Prostate gland (tissue), 2 donors: Measurements from ENCODE around the gene SPRED3.

Experiments used
- CTCF ChIP-seq, 4 experiments: fragments of 200-600 bp in 2 of 4; fragments of 450-650 bp in 2 of 4; sonication (generic) in 2 of 4; IDR thresholded peaks; 1 replicate in 3 of 4; 2 replicates in 1 of 4; pipeline ENCODE4 v1.5.1; 2016 to 2019; ENCODE audit warnings: antibody characterized with exemption in 4 of 4, mild to moderate bottlenecking in 2 of 4, moderate library complexity in 2 of 4
- POLR2A ChIP-seq: fragments of 450-650 bp; IDR thresholded peaks from one replicate; pipeline ENCODE4 v1.6.1; 2016; ENCODE audit warnings: antibody characterized with exemption, mild to moderate bottlenecking
- POLR2AphosphoS5 ChIP-seq: sonication (generic); formaldehyde crosslinking; IDR thresholded peaks from one replicate; pipeline ENCODE4 v1.6.1; 2017; ENCODE audit warnings: antibody characterized with exemption

DNA sequence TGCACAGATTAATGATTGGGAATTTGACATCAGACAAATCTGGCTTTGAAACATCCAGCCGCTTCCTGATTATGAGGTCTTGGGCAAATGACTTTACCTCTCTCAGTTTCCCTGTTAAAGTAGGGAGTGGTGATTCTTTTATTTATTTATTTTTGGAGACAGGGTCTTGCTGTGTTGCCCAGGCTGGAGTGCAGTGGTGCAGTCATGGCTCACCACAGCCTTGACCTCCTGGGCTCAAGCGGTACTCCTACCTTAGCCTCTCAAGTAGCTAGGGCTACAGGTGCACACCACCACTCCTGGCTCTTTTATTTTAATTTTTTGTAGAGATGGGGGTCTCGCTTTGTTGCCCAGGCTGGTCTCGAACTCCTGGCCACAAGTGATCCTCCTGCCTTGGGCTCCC, 11.4 kb upstream of the SPRED3 start:
- TF ChIP-seq POLR2A: no peak
- TF ChIP-seq CTCF (IDR thresholded peaks at IDR 0.05): no peak
- TF ChIP-seq POLR2AphosphoS5: no peak
